HFFc6 (cell line): ENCODE data around the gene DPYD. TPM values are rescaled to one million over a fixed set of nuclear protein-coding genes. Genes with fewer than 3 reads are reported as not detected.

Source experiments
- DNase-seq: peaks from one replicate; pipeline ENCODE4 v3.0.0-alpha.2; 2018
- H3K27ac Mint-ChIP-seq: 2 replicates; pipeline ENCODE4 v1.8.0; 2020; ENCODE audit warnings: mild to moderate bottlenecking, mixed read lengths
- H3K27me3 Mint-ChIP-seq: 2 replicates; pipeline ENCODE4 v1.8.0; 2021; ENCODE audit warnings: mild to moderate bottlenecking, moderate library complexity, mixed read lengths; ENCODE audit not compliant: insufficient read depth
- H3K36me3 Mint-ChIP-seq: 2 replicates; pipeline ENCODE4 v1.8.0; 2021; ENCODE audit warnings: low read depth, mixed read lengths
- H3K4me1 Mint-ChIP-seq: 2 replicates; pipeline ENCODE4 v1.8.0; 2020; ENCODE audit warnings: low read depth, mixed read lengths
- H3K4me3 Mint-ChIP-seq: 2 replicates; pipeline ENCODE4 v1.8.0; 2020; ENCODE audit warnings: mild to moderate bottlenecking, moderate library complexity, mixed read lengths
- H3K9me3 Mint-ChIP-seq: 2 replicates; pipeline ENCODE4 v1.8.0; 2020; ENCODE audit warnings: mild to moderate bottlenecking, mixed read lengths
- total RNA-seq, 6 experiments: library from RNA; stranded (reverse); fragmentation: NEBNext Ultra II Directional; extraction: Animal tissue kit (Norgen Biotek cat#: 25700); gene quantifications; 2 replicates in 1 of 6; 3 replicates in 5 of 6; pipeline ENCODE4 v1.2.3, GENCODE V29; 2021
- TF ChIP-seq, protein P1 (sequence below): fragments of 200-600 bp; sonication (generic); IDR thresholded peaks from 2 replicates; pipeline ENCODE4 v1.5.0; 2021; ENCODE audit warnings: antibody characterized with exemption, mild to moderate bottlenecking

DPYD gene
- total RNA-seq, 6 experiments from 2014 or later: 37.0 to 77.8 (median 67.9) TPM

DNA sequence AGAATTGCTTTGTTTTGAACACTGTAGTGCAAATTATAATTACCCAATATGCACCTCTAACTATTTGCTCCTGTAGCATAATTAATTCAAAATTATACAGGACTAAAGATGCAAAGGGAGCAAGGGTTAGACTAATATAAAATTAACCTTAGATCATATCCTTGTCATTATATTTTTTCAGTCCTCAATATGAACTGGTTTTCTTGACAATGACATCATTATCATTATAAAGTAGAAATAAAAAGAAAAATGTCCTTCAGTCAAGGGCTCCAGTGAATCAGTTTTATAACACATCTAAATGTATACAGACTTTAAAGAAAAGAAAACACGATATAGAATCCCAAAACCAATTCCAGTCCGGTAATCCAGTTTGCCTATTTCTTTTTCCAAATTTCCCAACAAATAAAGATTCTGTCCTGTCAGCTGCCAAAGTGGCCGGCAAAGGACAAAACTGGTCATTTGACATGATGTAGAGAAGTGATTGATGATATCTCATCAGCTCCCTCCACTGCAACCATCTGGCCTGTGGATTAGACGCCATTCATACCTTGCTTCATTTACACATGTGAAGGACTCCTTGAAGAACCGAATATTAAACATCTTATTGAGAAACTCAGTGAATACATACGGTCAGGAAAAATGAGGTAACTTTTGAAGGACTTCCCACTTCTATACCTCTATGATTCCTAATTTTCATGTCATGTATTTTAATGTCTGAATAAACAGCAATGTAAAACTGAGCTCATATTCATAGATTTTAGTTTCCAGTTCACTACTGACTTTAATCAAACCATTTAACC lies 15.5 kb downstream of the DPYD start:
- H3K4me1 Mint-ChIP-seq: peaks cover 42% of the 10 kb centered on the region
- no peak overlapping the region for H3K4me3 Mint-ChIP-seq
- H3K27ac Mint-ChIP-seq: no peak overlapping the region
- no peaks in the 10 kb centered on the region for H3K27me3 Mint-ChIP-seq
- TF ChIP-seq, protein P1, sequence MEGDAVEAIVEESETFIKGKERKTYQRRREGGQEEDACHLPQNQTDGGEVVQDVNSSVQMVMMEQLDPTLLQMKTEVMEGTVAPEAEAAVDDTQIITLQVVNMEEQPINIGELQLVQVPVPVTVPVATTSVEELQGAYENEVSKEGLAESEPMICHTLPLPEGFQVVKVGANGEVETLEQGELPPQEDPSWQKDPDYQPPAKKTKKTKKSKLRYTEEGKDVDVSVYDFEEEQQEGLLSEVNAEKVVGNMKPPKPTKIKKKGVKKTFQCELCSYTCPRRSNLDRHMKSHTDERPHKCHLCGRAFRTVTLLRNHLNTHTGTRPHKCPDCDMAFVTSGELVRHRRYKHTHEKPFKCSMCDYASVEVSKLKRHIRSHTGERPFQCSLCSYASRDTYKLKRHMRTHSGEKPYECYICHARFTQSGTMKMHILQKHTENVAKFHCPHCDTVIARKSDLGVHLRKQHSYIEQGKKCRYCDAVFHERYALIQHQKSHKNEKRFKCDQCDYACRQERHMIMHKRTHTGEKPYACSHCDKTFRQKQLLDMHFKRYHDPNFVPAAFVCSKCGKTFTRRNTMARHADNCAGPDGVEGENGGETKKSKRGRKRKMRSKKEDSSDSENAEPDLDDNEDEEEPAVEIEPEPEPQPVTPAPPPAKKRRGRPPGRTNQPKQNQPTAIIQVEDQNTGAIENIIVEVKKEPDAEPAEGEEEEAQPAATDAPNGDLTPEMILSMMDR: no peak
- no peaks in the 10 kb centered on the region for H3K9me3 Mint-ChIP-seq
- H3K36me3 Mint-ChIP-seq: 0 out of 2 replicates have a peak, but pooled peaks cover under 1% of the 10 kb centered on the region
- DNase-seq: no peak

GRCh38 chr1:97904534-97904933 lies 16.3 kb downstream of the DPYD start:
- Mint-ChIP-seq H3K4me1 (peaks cover 51% of the 10 kb centered on the region), H3K27ac (peak overlapping the region; percentile 47; the same call in 1 of the 2 replicates), H3K9me3 (no peaks in the 10 kb centered on the region), H3K4me3 (peak overlapping the region; percentile 17), H3K36me3 (peaks cover 8% of the 10 kb centered on the region; the same call in 1 of the 2 replicates), H3K27me3 (no peaks in the 10 kb centered on the region)
- no peak for DNase-seq
- TF ChIP-seq, protein P1: no peak

GRCh38 chr1:97903626-97904025 lies 17.2 kb downstream of the DPYD start:
- Mint-ChIP-seq H3K27ac (no peak overlapping the region), H3K4me3 (no peak overlapping the region), H3K4me1 (peaks cover 60% of the 10 kb centered on the region), H3K9me3 (peaks cover 5% of the 10 kb centered on the region), H3K36me3 (peaks cover 17% of the 10 kb centered on the region), H3K27me3 (no peaks in the 10 kb centered on the region)
- no peak for DNase-seq
- TF ChIP-seq, protein P1: no peak

- DNase-seq: no peak
- no peaks in the 10 kb centered on the region for H3K27me3 Mint-ChIP-seq
- no peak overlapping the region; the same call in 1 of the 2 replicates for H3K4me3 Mint-ChIP-seq
- TF ChIP-seq, protein P1: no peak
- peaks cover 33% of the 10 kb centered on the region for H3K36me3 Mint-ChIP-seq
- peaks cover 11% of the 10 kb centered on the region for H3K9me3 Mint-ChIP-seq
- peak overlapping the region; percentile 24; the same call in 1 of the 2 replicates for H3K27ac Mint-ChIP-seq
- H3K4me1 Mint-ChIP-seq: peaks cover 75% of the 10 kb centered on the region
Measured at GRCh38 chr1:97902067-97902466, 18.8 kb downstream of the DPYD start.

DNA sequence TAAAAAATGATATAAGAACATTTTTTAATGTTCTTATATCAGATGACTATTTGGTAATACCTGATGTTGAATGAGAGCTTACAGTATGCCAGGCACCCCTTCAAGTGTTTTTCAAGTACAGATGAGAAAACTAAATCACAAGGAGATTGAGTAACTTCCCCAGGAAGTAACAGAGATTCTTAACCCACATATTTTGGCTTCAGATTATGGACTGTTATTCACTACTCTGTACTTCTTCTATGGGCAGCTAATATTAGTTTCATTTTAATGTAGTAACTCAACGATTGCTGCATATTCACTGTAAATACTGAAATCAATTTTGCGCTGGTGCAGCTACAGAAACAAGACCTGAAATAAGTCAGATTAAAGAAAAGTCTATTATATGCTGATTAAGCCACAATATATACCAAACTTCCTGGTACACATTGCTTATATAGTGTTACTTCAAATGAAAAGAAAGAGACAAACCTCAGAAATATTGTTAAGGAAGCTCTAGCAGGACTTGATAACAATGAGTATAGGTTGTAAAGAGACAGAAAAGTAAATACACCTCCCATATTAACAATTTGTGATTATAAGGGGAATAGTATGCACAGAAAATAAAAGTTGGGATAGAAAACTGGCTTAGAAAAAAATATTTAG lies 19.7 kb downstream of the DPYD start:
- H3K4me3 Mint-ChIP-seq: peak overlapping the region; percentile 60

More for the DNA sequence above, 19.7 kb downstream of the DPYD start:
- Mint-ChIP-seq H3K27me3 (no peaks in the 10 kb centered on the region), H3K4me1 (peaks cover 85% of the 10 kb centered on the region), H3K27ac (peak overlapping the region; percentile 59), H3K9me3 (peaks cover 11% of the 10 kb centered on the region), H3K36me3 (peaks cover 34% of the 10 kb centered on the region)
- TF ChIP-seq, protein P1: no peak
- DNase-seq: peak; percentile 19
